ENCODE results near the gene BMX.

The BMX gene

GRCh38 chrX:15601932-15602331, 101.3 kb downstream of the BMX start:
- Mint-ChIP-seq H3K27ac (no peak overlapping the region), H3K27me3 (peaks cover 9 to 26% of the 10 kb centered on the region in 2 donors), H3K4me1 (ENCODE audit: low read depth in 2 of 2) (no peaks in the 10 kb centered on the region), H3K4me3 (no peak overlapping the region), H3K9me3 (no peaks in the 10 kb centered on the region), H3K36me3 (ENCODE audit: insufficient read depth) (no peaks in the 10 kb centered on the region)
- ATAC-seq (replicated peaks) = no peak
- no peak for DNase-seq

GRCh38 chrX:15602761-15603160, 102.2 kb downstream of the BMX start:
- ATAC-seq (replicated peaks) (no peak), DNase-seq (no peak)
- no peak overlapping the region for H3K4me3 Mint-ChIP-seq
- peaks cover 9 to 22% of the 10 kb centered on the region in 2 donors for H3K27me3 Mint-ChIP-seq
- no peaks in the 10 kb centered on the region for H3K4me1 Mint-ChIP-seq (ENCODE audit: low read depth in 2 of 2)
- no peaks in the 10 kb centered on the region for H3K36me3 Mint-ChIP-seq (ENCODE audit: insufficient read depth)
- no peak overlapping the region for H3K27ac Mint-ChIP-seq
- H3K9me3 Mint-ChIP-seq = no peaks in the 10 kb centered on the region

GRCh38 chrX:15605226-15605625, 104.6 kb downstream of the BMX start:
- no peaks in the 10 kb centered on the region for H3K36me3 Mint-ChIP-seq (ENCODE audit: insufficient read depth)
- no peak overlapping the region for H3K4me3 Mint-ChIP-seq
- peaks cover 9 to 22% of the 10 kb centered on the region in 2 donors for H3K27me3 Mint-ChIP-seq
- H3K9me3 Mint-ChIP-seq = no peaks in the 10 kb centered on the region
- ATAC-seq (replicated peaks) (no peak), DNase-seq (no peak)
- no peak overlapping the region for H3K27ac Mint-ChIP-seq
- no peaks in the 10 kb centered on the region for H3K4me1 Mint-ChIP-seq (ENCODE audit: low read depth in 2 of 2)

All from effector memory CD8-positive, alpha-beta T cell (primary cell).